ENCODE results near the gene GGT7. TPM values are rescaled to one million over a fixed set of nuclear protein-coding genes. Genes with fewer than 3 reads are reported as not detected.

GGT7 gene
- total and polyA plus RNA-seq, 2 of the 4 experiments (the other 2 are of a cell fraction), result 3.4 to 25.9 TPM

DNA sequence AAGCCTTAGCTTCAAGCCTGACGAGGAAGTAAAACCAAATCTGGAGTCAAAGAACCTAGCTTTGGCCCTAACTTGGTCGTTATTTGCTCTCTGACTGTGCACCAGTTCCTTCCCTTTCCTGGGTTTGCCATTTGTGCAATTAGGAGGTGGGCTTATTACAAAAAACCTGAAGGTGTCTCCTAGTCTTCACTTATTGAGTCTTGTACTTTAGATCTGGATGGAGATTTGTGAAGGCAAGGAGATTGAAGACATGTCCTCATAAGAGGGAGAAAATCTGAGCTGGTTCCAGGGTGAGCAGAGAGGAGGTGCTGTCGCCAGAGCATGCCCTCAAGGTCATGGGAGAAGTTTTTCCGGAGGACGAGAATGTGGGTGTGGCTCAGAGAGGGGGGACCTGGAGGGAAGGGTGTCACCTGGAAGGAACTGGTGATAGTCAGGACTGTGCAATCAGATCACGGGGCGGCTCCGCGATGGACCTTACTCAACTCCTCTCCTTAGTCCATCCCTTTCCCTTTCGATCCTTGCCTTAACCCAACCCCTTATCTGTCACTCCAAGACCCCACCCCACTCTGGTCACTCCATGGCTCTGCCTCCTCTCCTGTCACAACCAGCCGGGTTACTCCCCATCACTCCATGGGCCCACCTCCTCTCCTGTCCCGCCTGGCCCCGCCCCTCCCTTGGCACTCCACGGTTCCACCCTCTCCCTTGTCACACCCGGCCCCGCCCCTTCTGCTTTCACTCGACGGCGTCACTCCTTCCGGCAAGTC, 3.2 kb upstream of the GGT7 start:
- ChIA-PET CTCF (interaction anchor here (1.2 to 2.9 kb wide), 3 partner anchors 11 to 76 kb away, joined by 4 to 19 read pairs (median 5); no protein-coding TSS in a partner anchor), POLR2A (ENCODE audit: unreplicated experiment) (interaction anchor here (0.6 kb wide), 1 partner anchor 62 kb away, joined by 8 read pairs; no protein-coding TSS in a partner anchor)
- H2BK5ac ChIP-seq (ENCODE audit: low read depth, low read length, poor library complexity, severe bottlenecking), result no peak overlapping the region
- H3K27ac ChIP-seq (ENCODE audit: insufficient read depth, low read length), result no peak overlapping the region
- no peaks in the 10 kb centered on the region for H3K27me3 ChIP-seq (ENCODE audit: control insufficient read depth, insufficient read depth, low read length)
- H3K36me3 ChIP-seq (ENCODE audit: control insufficient read depth, insufficient read depth, low read length), result no peaks in the 10 kb centered on the region
- peak overlapping the region; percentile 32; the same call in 1 of the 2 replicates for H4K91ac ChIP-seq (ENCODE audit: insufficient read depth, low read depth, low read length)
- H3K23ac ChIP-seq (ENCODE audit: low read depth, low read length), result 0 out of 2 replicates have a peak overlapping the region, but pooled peaks have one; percentile 1
- H3K4me3 ChIP-seq (ENCODE audit: insufficient read depth, low read depth, low read length), result peak overlapping the region; percentile 20
- peak overlapping the region; percentile 87 for H2AK9ac ChIP-seq (replicated peaks; ENCODE audit: low read depth, low read length, poor library complexity)
- H3K4ac ChIP-seq (ENCODE audit: low read depth, low read length), result peak overlapping the region; percentile 65
- peaks cover 14% of the 10 kb centered on the region for H3K4me1 ChIP-seq (ENCODE audit: control insufficient read depth, insufficient read depth, low read length)
- intact Hi-C loops (cut with micrococcal nuclease), result loop anchor here (1.0 to 10.0 kb wide), 3 partner anchors 72 to 399 kb away; partner anchors contain the start of gene MMP24OS
- H3K14ac ChIP-seq (replicated peaks; ENCODE audit: low read depth, low read length), result peak overlapping the region; percentile 38
- H2BK120ac ChIP-seq (ENCODE audit: low read depth, low read length), result peak overlapping the region; percentile 5
- peaks cover 17 to 49% of the 10 kb centered on the region in 2 experiments for H3K79me1 ChIP-seq (ENCODE audit: low read depth in 1 of 2, low read length in 2 of 2)
- TF ChIP-seq ELK1 (IDR thresholded peaks at IDR 0.05; ENCODE audit: borderline replicate concordance, low read depth, low read length) (no peak), CEBPB (IDR thresholded peaks at IDR 0.05; ENCODE audit: low read depth, low read length) (no peak), MAZ (IDR thresholded peaks at IDR 0.05; ENCODE audit: borderline replicate concordance, low read depth, low read length) (peak; percentile 65; the same call in 1 of the 2 replicates)
- H3K56ac ChIP-seq (ENCODE audit: extremely low read depth, insufficient read depth, low read length), result no peak overlapping the region
- H4K20me1 ChIP-seq (ENCODE audit: insufficient read depth, low read length), result peaks cover 3% of the 10 kb centered on the region; the same call in 1 of the 2 replicates
- peak overlapping the region; percentile 30 to 84; a peak in 3 of 4 replicates for H4K8ac ChIP-seq (ENCODE audit: low read depth in 2 of 2, low read length in 2 of 2)
- no peak for ATAC-seq (ENCODE audit: low read depth)
- H3K9me1 ChIP-seq (ENCODE audit: insufficient read depth, low read length), result peaks cover 26% of the 10 kb centered on the region
- H3K9ac ChIP-seq (ENCODE audit: low read depth, low read length), result peak overlapping the region; percentile 4; the same call in 1 of the 2 replicates
- no peak for DNase-seq
- peak overlapping the region; percentile 31 for H2AK5ac ChIP-seq (ENCODE audit: low read depth, low read length)
- in situ Hi-C loops (cut with MboI; ENCODE audit: low sequenced_read_pairs), result no loop called here
- H2BK20ac ChIP-seq (ENCODE audit: low read depth, low read length), result peak overlapping the region; percentile 29; the same call in 1 of the 2 replicates
- H4K5ac ChIP-seq (ENCODE audit: low read depth, low read length), result peak overlapping the region; percentile 8
- H2BK15ac ChIP-seq (ENCODE audit: low read depth, low read length), result peak overlapping the region; percentile 30; the same call in 1 of the 3 replicates
- BruUV-seq (replicated peaks), result no TSS peak
- H3K18ac ChIP-seq (ENCODE audit: low read depth, low read length), result 0 out of 2 replicates have a peak overlapping the region, but pooled peaks have one; percentile 6
- H3K4me2 ChIP-seq (ENCODE audit: low read depth, low read length), result peak overlapping the region; percentile 67
- H3K9me3 ChIP-seq (ENCODE audit: control insufficient read depth, insufficient read depth, low read length), result no peaks in the 10 kb centered on the region
- dilution Hi-C loops (cut with HindIII; ENCODE audit: low sequenced_read_pairs, unreplicated experiment), result no loop called here
- H2AFZ ChIP-seq (replicated peaks; ENCODE audit: low read length, poor library complexity), result peak overlapping the region; percentile 93
- WGBS, 2 experiments (ENCODE audit: extremely low coverage in 2 of 2, insufficient read length in 1 of 2), result 21% methylated on average over 6 of the region's 20 CpGs; no CpG with 5 or more reads in 1 of the 2 experiments
